IMR-90 (cell line): ENCODE results near the gene ITCH. TPM values are rescaled to one million over a fixed set of nuclear protein-coding genes. Genes with fewer than 3 reads are reported as not detected.

Experiments
- ATAC-seq: fragments of 200-7000 bp; cut with Tn5 transposase; 2 replicates; pipeline ENCODE4 v1.9.1; 2020; ENCODE audit warnings: low read depth, mild to moderate bottlenecking, moderate library complexity
- BruUV-seq: library from RNA; stranded (reverse); fragments of 400-500 nt; replicated peaks from 2 replicates; lab custom pipeline; 2021; lab: Mats Ljungman, UMichigan
- CTCF ChIA-PET: fragments of 300-600 bp; formaldehyde crosslinking; extraction: SDS; loops from one replicate; lab custom pipeline; 2021; ENCODE audit warnings: antibody characterized with exemption; lab: Yijun Ruan, JAX
- POLR2A ChIA-PET: fragments of 300-600 bp; sonication (Branson Sonifier 250); formaldehyde crosslinking; loops from one replicate; lab custom pipeline; 2022; ENCODE audit warnings: antibody characterized with exemption; ENCODE audit not compliant: unreplicated experiment; lab: Charles Lee
- DNase-seq: peaks from one replicate; pipeline ENCODE4 v3.0.0; 2013
- H2AFZ ChIP-seq: replicated peaks from 2 replicates; pipeline ENCODE3; 2013; ENCODE audit warnings: low read length, mild to moderate bottlenecking; ENCODE audit not compliant: poor library complexity
- H2AK5ac ChIP-seq: 2 replicates; pipeline ENCODE4 v1.6.1; 2013; ENCODE audit warnings: low read depth, low read length, inconsistent platforms
- H2AK9ac ChIP-seq: replicated peaks from 2 replicates; pipeline ENCODE3; 2013; ENCODE audit warnings: mild to moderate bottlenecking, low read depth, low read length, moderate library complexity; ENCODE audit not compliant: poor library complexity
- H2BK120ac ChIP-seq: 2 replicates; pipeline ENCODE4 v1.6.1; 2013; ENCODE audit warnings: low read depth, low read length, inconsistent platforms
- H2BK15ac ChIP-seq: 3 replicates; pipeline ENCODE4 v1.6.1; 2013; ENCODE audit warnings: low read depth, low read length, inconsistent platforms
- H2BK20ac ChIP-seq: 2 replicates; pipeline ENCODE4 v1.6.1; 2013; ENCODE audit warnings: low read depth, mild to moderate bottlenecking, inconsistent platforms, low read length, moderate library complexity
- H2BK5ac ChIP-seq: 2 replicates; pipeline ENCODE4 v1.6.1; 2013; ENCODE audit warnings: mild to moderate bottlenecking, low read depth, low read length, inconsistent platforms; ENCODE audit not compliant: poor library complexity, severe bottlenecking
- H3K14ac ChIP-seq: replicated peaks from 2 replicates; pipeline ENCODE4 v1.6.1; 2013; ENCODE audit warnings: low read depth, low read length, inconsistent platforms
- H3K18ac ChIP-seq: 2 replicates; pipeline ENCODE4 v1.6.1; 2013; ENCODE audit warnings: low read depth, low read length, control low read depth
- H3K23ac ChIP-seq: 2 replicates; pipeline ENCODE4 v1.6.1; 2013; ENCODE audit warnings: low read depth, low read length, inconsistent platforms
- H3K27ac ChIP-seq: 2 replicates; pipeline ENCODE4 v1.5.1; 2013; ENCODE audit warnings: mild to moderate bottlenecking, control low read depth, low read length; ENCODE audit not compliant: insufficient read depth
- H3K27me3 ChIP-seq: 2 replicates; pipeline ENCODE4 v1.6.1; 2013; ENCODE audit warnings: low read length; ENCODE audit not compliant: control insufficient read depth, insufficient read depth
- H3K36me3 ChIP-seq: 2 replicates; pipeline ENCODE4 v1.6.1; 2013; ENCODE audit warnings: low read length, mixed read lengths; ENCODE audit not compliant: control insufficient read depth, insufficient read depth
- H3K4ac ChIP-seq: 2 replicates; pipeline ENCODE4 v1.6.1; 2013; ENCODE audit warnings: low read depth, low read length, inconsistent platforms
- H3K4me1 ChIP-seq: 2 replicates; pipeline ENCODE4 v1.6.1; 2013; ENCODE audit warnings: low read length, mixed read lengths; ENCODE audit not compliant: control insufficient read depth, insufficient read depth
- H3K4me2 ChIP-seq: 2 replicates; pipeline ENCODE4 v1.6.1; 2013; ENCODE audit warnings: low read depth, mild to moderate bottlenecking, control low read depth, low read length, moderate library complexity
- H3K4me3 ChIP-seq: 2 replicates; pipeline ENCODE4 v1.5.1; 2013; ENCODE audit warnings: low read depth, mild to moderate bottlenecking, control low read depth, low read length, moderate library complexity; ENCODE audit not compliant: insufficient read depth
- H3K56ac ChIP-seq: 2 replicates; pipeline ENCODE4 v1.6.1; 2013; ENCODE audit warnings: low read length, inconsistent platforms; ENCODE audit not compliant: insufficient read depth; ENCODE audit errors: extremely low read depth
- H3K79me1 ChIP-seq, 2 experiments: 2 replicates each; pipeline ENCODE4 v1.6.1; 2013; ENCODE audit warnings: low read length in 2 of 2, inconsistent platforms in 1 of 2, low read depth in 1 of 2
- H3K9ac ChIP-seq: 2 replicates; pipeline ENCODE4 v1.6.1; 2013; ENCODE audit warnings: low read depth, low read length, control low read depth
- H3K9me1 ChIP-seq: 2 replicates; pipeline ENCODE4 v1.6.1; 2013; ENCODE audit warnings: low read length, inconsistent platforms; ENCODE audit not compliant: insufficient read depth
- H3K9me3 ChIP-seq: 2 replicates; pipeline ENCODE4 v1.6.1; 2013; ENCODE audit warnings: low read length; ENCODE audit not compliant: control insufficient read depth, insufficient read depth
- H4K20me1 ChIP-seq: 2 replicates; pipeline ENCODE4 v1.6.1; 2013; ENCODE audit warnings: low read length, inconsistent platforms; ENCODE audit not compliant: insufficient read depth
- H4K5ac ChIP-seq: 2 replicates; pipeline ENCODE4 v1.6.1; 2013; ENCODE audit warnings: mild to moderate bottlenecking, low read depth, low read length, control low read depth
- H4K8ac ChIP-seq, 2 experiments: 2 replicates each; pipeline ENCODE4 v1.6.1; 2013; ENCODE audit warnings: low read depth in 2 of 2, low read length in 2 of 2, control low read depth in 1 of 2, inconsistent platforms in 1 of 2
- H4K91ac ChIP-seq: 2 replicates; pipeline ENCODE4 v1.6.1; 2013; ENCODE audit warnings: low read depth, low read length, inconsistent platforms; ENCODE audit not compliant: insufficient read depth
- BHLHE40 ChIP-seq: fragments of 150-350 bp; IDR thresholded peaks from 2 replicates; pipeline ENCODE4 v1.6.1; 2016; ENCODE audit warnings: mild to moderate bottlenecking, low read depth, low read length
- MAZ ChIP-seq: IDR thresholded peaks from 2 replicates; pipeline ENCODE4 v1.6.1; 2012; ENCODE audit warnings: low read depth, mild to moderate bottlenecking, low read length, improper control_type of control experiment, moderate library complexity, borderline replicate concordance
- MXI1 ChIP-seq: IDR thresholded peaks from 2 replicates; pipeline ENCODE4 v1.6.1; 2012; ENCODE audit warnings: low read depth, mild to moderate bottlenecking, low read length, moderate library complexity, borderline replicate concordance
- NFE2L2 ChIP-seq: fragments of 150-350 bp; IDR thresholded peaks from 2 replicates; pipeline ENCODE4 v1.6.1; 2016; ENCODE audit warnings: low read depth, mild to moderate bottlenecking, low read length
- POLR2A ChIP-seq: IDR thresholded peaks from 2 replicates; pipeline ENCODE4 v1.6.1; 2012; ENCODE audit warnings: mild to moderate bottlenecking, low read depth, low read length
- RFX5 ChIP-seq: IDR thresholded peaks from 2 replicates; pipeline ENCODE4 v1.8.0; 2012; ENCODE audit warnings: low read depth, mild to moderate bottlenecking, low read length, moderate library complexity
- WGBS, 2 experiments: methylation state at CpG; one replicate each; pipeline versions ENCODE4 v1.1.5 to v1.1.7; 2013; ENCODE audit warnings: missing lambda C conversion rate in 2 of 2; ENCODE audit not compliant: insufficient read length in 1 of 2; ENCODE audit errors: extremely low coverage in 2 of 2; 5-methylcytosine and 5-hydroxymethylcytosine counted together
- dilution Hi-C: fragments of 300-500 bp; cut with HindIII; formaldehyde crosslinking; loops from one replicate; pipeline ENCODE4 v1.14.3; 2018; ENCODE audit warnings: low sequenced_read_pairs; ENCODE audit not compliant: unreplicated experiment
- in situ Hi-C: fragments of 300-500 bp; cut with MboI; formaldehyde crosslinking; loops from 3 replicates; pipeline ENCODE4 v1.14.3; 2019; ENCODE audit warnings: low sequenced_read_pairs, inconsistent platforms, mixed read lengths
- intact Hi-C: fragments of 100-400 bp; cut with micrococcal nuclease; formaldehyde crosslinking; loops from 2 replicates; pipeline ENCODE4 v1.10.0; 2022
- polyA plus RNA-seq, 3 experiments: library from polyadenylated mRNA; depleted of rRNA; stranded (reverse); fragments of >200 nt; gene quantifications; 2 replicates each; pipeline ENCODE4 v1.2.3, GENCODE V29; 2012; ENCODE audit warnings: low replicate concordance in 1 of 3
- total RNA-seq: library from RNA; depleted of rRNA; stranded (reverse); fragments of >200 nt; gene quantifications from 2 replicates; pipeline ENCODE4 v1.2.3, GENCODE V29; 2012

Gene ITCH
- total and polyA plus RNA-seq, 2 of the 4 experiments (the other 2 are of a cell fraction) = 12.7 to 94.6 TPM

GRCh38 chr20:34368547-34368946 lies 5.5 kb downstream of the ITCH start:
- Histone ChIP-seq H3K23ac (no peak overlapping the region), H2AFZ (no peak overlapping the region), H3K9ac (no peak overlapping the region), H4K5ac (no peak overlapping the region), H2AK9ac (no peak overlapping the region), H3K9me3 (no peaks in the 10 kb centered on the region), H2BK120ac (no peak overlapping the region), H3K18ac (no peak overlapping the region), H3K27ac (no peak overlapping the region), H2AK5ac (no peak overlapping the region), H3K14ac (no peak overlapping the region), H3K4me3 (no peak overlapping the region), H3K36me3 (peaks cover 29% of the 10 kb centered on the region), H2BK20ac (no peak overlapping the region), H4K91ac (no peak overlapping the region), H3K27me3 (no peaks in the 10 kb centered on the region), H3K4me2 (no peak overlapping the region), H4K8ac (no peak overlapping the region), H2BK15ac (no peak overlapping the region), H3K4ac (no peak overlapping the region), H3K9me1 (peaks cover 16% of the 10 kb centered on the region), H3K56ac (no peak overlapping the region), H3K4me1 (peaks cover 5% of the 10 kb centered on the region; the same call in 1 of the 2 replicates), H3K79me1 (peaks cover 19 to 66% of the 10 kb centered on the region in 2 experiments), H4K20me1 (peaks cover 74% of the 10 kb centered on the region), H2BK5ac (no peak overlapping the region)
- DNase-seq (no peak), ATAC-seq (no peak; the same call in 1 of the 2 replicates)
- in situ Hi-C loops (no loop called here), dilution Hi-C loops (no loop called here), intact Hi-C loops (no loop called here)
- 86% methylated on average over 1 of the region's 4 CpGs; no CpG with 5 or more reads in 1 of the 2 experiments for WGBS, 2 experiments
- no TSS peak for BruUV-seq
- ChIA-PET POLR2A (no interaction called here), CTCF (no interaction called here)
- TF ChIP-seq MAZ (no peak), RFX5 (no peak), MXI1 (no peak), BHLHE40 (no peak), POLR2A (no peak), NFE2L2 (no peak)
